K562 (cell line): ENCODE results near the gene FLAD1. TPM values are rescaled to one million over a fixed set of nuclear protein-coding genes. Genes with fewer than 3 reads are reported as not detected.

Source experiments
- CUX1 ChIP-seq: fragments of 200-800 bp; sonication (Bioruptor generic); IDR thresholded peaks from 2 replicates; pipeline ENCODE4 v1.6.1; 2016; ENCODE audit warnings: missing genetic modification characterization, missing compliant biosample characterization
- ILK ChIP-seq: fragments of 450-650 bp; IDR thresholded peaks from 2 replicates; pipeline ENCODE4 v1.6.1; 2016; ENCODE audit warnings: missing genetic modification characterization, low read depth, mild to moderate bottlenecking, missing compliant biosample characterization, moderate library complexity, borderline replicate concordance
- NR4A1 ChIP-seq, 2 experiments: fragments of 250-450 bp in 1 of 2; fragments of 450-650 bp in 1 of 2; sonication (Bioruptor Pico) in 1 of 2; IDR thresholded peaks; 2 replicates each; pipeline versions ENCODE4 v1.4.0 to v1.6.1; 2016 to 2020; ENCODE audit warnings: mild to moderate bottlenecking in 2 of 2, missing compliant biosample characterization in 1 of 2, missing genetic modification characterization in 1 of 2, moderate library complexity in 1 of 2
- PKNOX1 ChIP-seq: fragments of 450-650 bp; IDR thresholded peaks from 2 replicates; pipeline ENCODE4 v1.6.1; 2016
- RBBP5 ChIP-seq: fragments of 200-600 bp; sonication (generic); IDR thresholded peaks from 2 replicates; pipeline ENCODE4 v1.6.1; 2012; ENCODE audit warnings: borderline replicate concordance, mild to moderate bottlenecking, low read length, control low read depth, inconsistent platforms; ENCODE audit not compliant: insufficient read depth, poor library complexity, severe bottlenecking
- SAP30 ChIP-seq: fragments of 200-600 bp; sonication (generic); IDR thresholded peaks from 2 replicates; pipeline ENCODE4 v1.6.1; 2012; ENCODE audit warnings: borderline replicate concordance, low read depth, mild to moderate bottlenecking, moderate library complexity, low read length, control low read depth, inconsistent platforms; ENCODE audit not compliant: insufficient read depth, poor library complexity, severe bottlenecking
- ZBTB43 ChIP-seq: sonication (generic); formaldehyde crosslinking; IDR thresholded peaks from 2 replicates; pipeline ENCODE4 v1.8.0; 2023; ENCODE audit warnings: mild to moderate bottlenecking, missing genetic modification reagents
- ZC3H4 ChIP-seq: sonication (generic); formaldehyde crosslinking; IDR thresholded peaks from 2 replicates; pipeline ENCODE4 v1.9.0; 2021; ENCODE audit warnings: missing genetic modification reagents, borderline replicate concordance
- ZNF253 ChIP-seq: fragments of 250-450 bp; sonication (Bioruptor Pico); conservative IDR thresholded peaks from 2 replicates; pipeline ENCODE4 v1.6.1; 2021; ENCODE audit warnings: mild to moderate bottlenecking
- ZNF449 ChIP-seq: fragments of 250-450 bp; sonication (Bioruptor Pico); IDR thresholded peaks from 2 replicates; pipeline ENCODE4 v1.8.0; 2022; ENCODE audit warnings: moderate library complexity, mild to moderate bottlenecking, inconsistent platforms
- polyA plus RNA-seq, 8 experiments: library from polyadenylated mRNA; depleted of rRNA in 4 of 8; stranded (reverse) in 5 of 8; unstranded in 3 of 8; fragments of >200 nt; fragmentation: Nextera tagmentation in 2 of 8; fragmentation: Illumina TruSeq in 1 of 8; extraction: Ambion mirVana in 2 of 8; extraction: Trizol in 1 of 8; gene quantifications; 2 replicates each; pipeline versions ENCODE4 v1.2.1 to v1.2.3, GENCODE V29; 2011 to 2014; ENCODE audit warnings: inconsistent platforms in 1 of 8, missing spikeins in 1 of 8
- total RNA-seq, 7 experiments: library from RNA; depleted of rRNA in 6 of 7; stranded (reverse); fragments of >200 nt in 6 of 7; fragmentation: Illumina TruSeq in 2 of 7; extraction: Trizol in 2 of 7; gene quantifications; 2 replicates each; pipeline versions ENCODE4 v1.2.1 to v1.2.3, GENCODE V29; 2011 to 2021; ENCODE audit warnings: low replicate concordance in 1 of 7
- TF ChIP-seq, protein P1 (sequence below): fragments of 450-650 bp; formaldehyde crosslinking; IDR thresholded peaks from 2 replicates; pipeline ENCODE4 v1.4.0; 2020; ENCODE audit warnings: mild to moderate bottlenecking, moderate library complexity

FLAD1 gene
- total and polyA plus RNA-seq, 9 of the 15 experiments (the other 6 are each of a cell fraction or from before 2014, with no cell fraction given), result 24.9 to 85.8 (median 67.0) TPM

DNA sequence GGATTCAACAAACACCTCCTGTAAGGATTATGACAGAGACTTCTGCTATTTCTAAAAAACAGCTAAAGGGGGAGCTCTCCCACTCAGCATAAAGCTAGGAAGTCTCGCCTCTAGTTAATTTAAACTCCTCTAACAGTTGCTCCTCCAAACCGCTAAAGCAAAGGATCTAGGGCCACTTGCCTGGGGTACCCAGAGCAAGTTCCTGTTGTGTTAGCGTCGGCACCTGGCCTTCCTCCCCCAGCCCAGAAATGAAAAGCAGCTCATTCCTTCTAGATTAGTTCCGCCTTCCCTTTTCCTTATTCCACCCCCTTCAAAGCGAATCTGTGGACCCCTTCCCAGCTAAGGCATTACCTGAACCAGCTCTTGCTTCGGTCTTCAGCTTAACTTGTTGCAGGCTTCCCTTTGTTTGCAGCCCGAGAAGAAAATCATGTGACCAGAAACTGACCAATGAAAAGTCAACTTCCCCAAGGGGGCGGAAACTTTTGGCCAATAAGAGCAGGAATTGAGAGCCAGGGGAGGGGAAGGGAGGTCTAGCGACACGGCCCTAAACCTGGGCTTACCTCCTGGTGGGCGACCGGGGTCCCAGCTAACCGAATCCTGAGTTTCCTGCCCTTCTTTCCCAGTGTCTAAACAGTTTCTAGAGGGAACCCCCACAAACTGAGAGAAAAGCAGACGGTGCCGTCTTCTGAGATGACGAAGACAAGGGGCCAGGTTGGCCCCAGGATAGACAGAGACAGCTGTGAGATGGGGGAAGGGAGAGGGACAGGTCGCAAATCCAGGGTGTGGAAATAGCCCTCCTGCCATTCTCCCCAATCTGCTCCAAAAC is 27.2 kb upstream of the FLAD1 start, which contains the start of gene PBXIP1 (continued):
- TF ChIP-seq CUX1 (no peak), ZBTB43 (CRISPR knock-in tag) (no peak), RBBP5 (peak; percentile 22), SAP30 (peak; percentile 20), PKNOX1 (peak; percentile 29; the same call in 1 of the 2 replicates), ZNF449 (no peak), ILK (tag) (no peak), ZC3H4 (CRISPR knock-in tag) (no peak), ZNF253 (CRISPR knock-in tag) (no peak), NR4A1 (CRISPR knock-in tag; IDR thresholded peaks at IDR 0.05) (0 out of 2 replicates have a peak, but pooled peaks have one; percentile 37), NR4A1 (tag; IDR thresholded peaks at IDR 0.05) (no peak)
- TF ChIP-seq, protein P1, sequence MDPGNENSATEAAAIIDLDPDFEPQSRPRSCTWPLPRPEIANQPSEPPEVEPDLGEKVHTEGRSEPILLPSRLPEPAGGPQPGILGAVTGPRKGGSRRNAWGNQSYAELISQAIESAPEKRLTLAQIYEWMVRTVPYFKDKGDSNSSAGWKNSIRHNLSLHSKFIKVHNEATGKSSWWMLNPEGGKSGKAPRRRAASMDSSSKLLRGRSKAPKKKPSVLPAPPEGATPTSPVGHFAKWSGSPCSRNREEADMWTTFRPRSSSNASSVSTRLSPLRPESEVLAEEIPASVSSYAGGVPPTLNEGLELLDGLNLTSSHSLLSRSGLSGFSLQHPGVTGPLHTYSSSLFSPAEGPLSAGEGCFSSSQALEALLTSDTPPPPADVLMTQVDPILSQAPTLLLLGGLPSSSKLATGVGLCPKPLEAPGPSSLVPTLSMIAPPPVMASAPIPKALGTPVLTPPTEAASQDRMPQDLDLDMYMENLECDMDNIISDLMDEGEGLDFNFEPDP (CRISPR knock-in tag), result no peak
